HepG2 (cell line): ENCODE data around the gene ROBO2. TPM values are rescaled to one million over a fixed set of nuclear protein-coding genes. Genes with fewer than 3 reads are reported as not detected.
A peak's percentile ranks its signal among the peaks of the same experiment; 100 is the strongest.

Source experiments
- ATAC-seq: fragments of 200-7000 bp; cut with Tn5 transposase; 3 replicates; pipeline ENCODE4 v1.9.1; 2020; ENCODE audit warnings: mild to moderate bottlenecking, moderate library complexity
- BruUV-seq: library from RNA; stranded (reverse); fragments of 400-500 nt; replicated peaks from 2 replicates; lab custom pipeline; 2021; lab: Mats Ljungman, UMichigan
- CTCF ChIA-PET: fragments of 300-600 bp; formaldehyde crosslinking; extraction: SDS; loops from one replicate; lab custom pipeline; 2021; ENCODE audit warnings: low total read pairs, inconsistent platforms, low intra/inter-chr PET ratio; lab: Yijun Ruan, JAX
- POLR2A ChIA-PET: fragments of 350-600 bp; sonication (Branson Sonifier 250); formaldehyde crosslinking; loops from one replicate; lab custom pipeline; 2020; ENCODE audit warnings: antibody characterized with exemption, inconsistent platforms; lab: Yijun Ruan, JAX
- DNase-seq: peaks from one replicate; pipeline ENCODE4 v3.0.0-alpha.2; 2015; ENCODE audit warnings: low spot score
- FAIRE-seq: peaks from 3 replicates; lab custom pipeline; 2011; peaks lifted over from hg19 to GRCh38; lab: Jason Lieb, UNC
- H2AFZ ChIP-seq: one replicate; pipeline ENCODE4 v1.6.1; 2011; ENCODE audit warnings: low read length, inconsistent platforms
- H3K27ac ChIP-seq: fragments of 300-600 bp; 3 replicates; pipeline ENCODE4 v1.8.0; 2011; ENCODE audit warnings: mixed run types, mild to moderate bottlenecking, mixed read lengths, low read length, inconsistent platforms; ENCODE audit not compliant: insufficient read depth; ENCODE audit errors: extremely low read length
- H3K27me3 ChIP-seq, 2 experiments: fragments of 200-600 bp in 1 of 2; 2 replicates in 1 of 2; 3 replicates in 1 of 2; pipeline versions ENCODE4 v1.6.0 to v1.8.0; 2011; ENCODE audit warnings: low read length in 2 of 2, mild to moderate bottlenecking in 2 of 2, moderate library complexity in 2 of 2, inconsistent platforms in 1 of 2; ENCODE audit not compliant: insufficient read depth in 2 of 2, control insufficient read depth in 1 of 2
- H3K36me3 ChIP-seq, 2 experiments: fragments of 200-600 bp in 1 of 2; replicated peaks in 1 of 2; 2 replicates in 1 of 2; 3 replicates in 1 of 2; pipeline versions ENCODE4 v1.5.1 to v1.8.0; 2011; ENCODE audit warnings: low read length in 2 of 2, inconsistent platforms in 1 of 2; ENCODE audit not compliant: insufficient read depth in 2 of 2, control insufficient read depth in 1 of 2
- H3K4me1 ChIP-seq: 2 replicates; pipeline ENCODE4 v1.5.1; 2012; ENCODE audit warnings: low read length, inconsistent platforms; ENCODE audit not compliant: insufficient read depth
- H3K4me2 ChIP-seq: 2 replicates; pipeline ENCODE4 v1.6.0; 2011; ENCODE audit warnings: low read depth, low read length, inconsistent platforms
- H3K4me3 ChIP-seq, 3 experiments: fragments of 200-600 bp in 1 of 3; sonication (generic), shearing (Covaris generic) in 1 of 3; replicated peaks in 1 of 3; 2 replicates each; pipeline ENCODE4 v1.5.1; 2011 to 2016; ENCODE audit warnings: low read length in 3 of 3, inconsistent platforms in 2 of 3, low read depth in 2 of 3, mild to moderate bottlenecking in 2 of 3, control low read depth in 1 of 3, mixed read lengths in 1 of 3; ENCODE audit not compliant: insufficient read depth in 1 of 3
- H3K79me2 ChIP-seq: one replicate; pipeline ENCODE4 v1.6.1; 2011; ENCODE audit warnings: low read length, inconsistent platforms; ENCODE audit not compliant: insufficient read depth
- H3K9ac ChIP-seq: 2 replicates; pipeline ENCODE4 v1.6.0; 2011; ENCODE audit warnings: mild to moderate bottlenecking, low read depth, low read length, inconsistent platforms; ENCODE audit not compliant: insufficient read depth
- H3K9me3 ChIP-seq: 2 replicates; pipeline ENCODE4 v1.5.1; 2012; ENCODE audit warnings: mild to moderate bottlenecking, low read length
- H4K20me1 ChIP-seq: 2 replicates; pipeline ENCODE4 v1.6.0; 2011; ENCODE audit warnings: inconsistent platforms, mild to moderate bottlenecking, low read length, moderate library complexity; ENCODE audit not compliant: insufficient read depth
- FOXJ3 ChIP-seq: sonication (generic); formaldehyde crosslinking; IDR thresholded peaks from 2 replicates; pipeline ENCODE4 v1.4.0; 2020; ENCODE audit warnings: missing genetic modification reagents, mild to moderate bottlenecking, borderline replicate concordance
- ISX ChIP-seq: sonication (generic); formaldehyde crosslinking; conservative IDR thresholded peaks from 2 replicates; pipeline ENCODE4 v1.5.0; 2020; ENCODE audit warnings: missing genetic modification reagents
- KLF16 ChIP-seq, 2 experiments: sonication (generic) in 1 of 2; formaldehyde crosslinking in 1 of 2; IDR thresholded peaks; 2 replicates each; pipeline versions ENCODE4 v1.6.1 to v1.8.0; 2016 to 2023; ENCODE audit warnings: missing genetic modification reagents in 2 of 2, missing compliant biosample characterization in 1 of 2
- POGK ChIP-seq: sonication (generic); formaldehyde crosslinking; conservative IDR thresholded peaks from 2 replicates; pipeline ENCODE4 v1.8.0; 2022; ENCODE audit warnings: mild to moderate bottlenecking, moderate library complexity, missing genetic modification reagents
- POLR2G ChIP-seq: fragments of 200-400 bp; formaldehyde crosslinking; IDR thresholded peaks from 2 replicates; pipeline ENCODE4 v1.6.1; 2018; ENCODE audit warnings: mild to moderate bottlenecking, low read depth, low read length, moderate library complexity
- SUZ12 ChIP-seq: fragments of 150-350 bp; IDR thresholded peaks from 2 replicates; pipeline ENCODE4 v1.6.1; 2014; ENCODE audit warnings: low read depth, low read length
- U2AF2 ChIP-seq: fragments of 200-400 bp; formaldehyde crosslinking; IDR thresholded peaks from 2 replicates; pipeline ENCODE4 v1.6.1; 2017; ENCODE audit warnings: low read depth, mild to moderate bottlenecking, low read length
- ZNF180 ChIP-seq: sonication (generic); formaldehyde crosslinking; IDR thresholded peaks from 2 replicates; pipeline ENCODE4 v1.4.0; 2020; ENCODE audit warnings: low read depth, missing genetic modification reagents, borderline replicate concordance
- ZNF34 ChIP-seq: sonication (generic); formaldehyde crosslinking; IDR thresholded peaks from 2 replicates; pipeline ENCODE4 v1.4.0; 2020; ENCODE audit warnings: mild to moderate bottlenecking, missing genetic modification reagents, borderline replicate concordance
- WGBS: methylation state at CpG from one replicate; pipeline ENCODE4 v1.1.6; 2017; ENCODE audit warnings: low lambda C conversion rate; 5-methylcytosine and 5-hydroxymethylcytosine counted together
- in situ Hi-C: cut with HindIII; loops from 2 replicates; pipeline ENCODE4 v1.10.0; 2017; ENCODE audit warnings: low pct_unique_long_range_greater_than_20kb; ENCODE audit not compliant: extremely low pct_ligation_motif_present
- intact Hi-C: fragments of 100-400 bp; cut with micrococcal nuclease; formaldehyde crosslinking; loops from one replicate; pipeline ENCODE4 v1.10.0; 2022; ENCODE audit not compliant: unreplicated experiment
- polyA plus RNA-seq, 8 experiments: library from polyadenylated mRNA; depleted of rRNA in 3 of 8; stranded (reverse) in 7 of 8; unstranded in 1 of 8; fragments of >200 nt; fragmentation: Illumina TruSeq in 4 of 8; extraction: Trizol in 4 of 8; gene quantifications; 2 replicates each; pipeline versions ENCODE4 v1.2.1 to v1.2.3, GENCODE V29; 2011 to 2016; ENCODE audit warnings: low read depth in 4 of 8, missing spikeins in 1 of 8, mixed read lengths in 1 of 8; ENCODE audit not compliant: insufficient read depth in 1 of 8
- total RNA-seq, 5 experiments: library from RNA; depleted of rRNA; stranded (reverse); fragments of >200 nt; fragmentation: Illumina TruSeq; extraction: Trizol; gene quantifications; 2 replicates each; pipeline ENCODE4 v1.2.3, GENCODE V29; 2016; ENCODE audit warnings: low read depth in 1 of 5
- TF ChIP-seq, protein P1 (sequence below): sonication (generic); formaldehyde crosslinking; IDR thresholded peaks from 2 replicates; pipeline ENCODE4 v1.5.0; 2020; ENCODE audit warnings: missing genetic modification reagents, mild to moderate bottlenecking, borderline replicate concordance
- TF ChIP-seq, protein P2 (sequence below), 2 experiments: fragments of 450-650 bp in 1 of 2; sonication (generic) in 1 of 2; formaldehyde crosslinking; IDR thresholded peaks; 2 replicates each; pipeline versions ENCODE4 v1.5.0 to v1.8.0; 2020 to 2022; ENCODE audit warnings: mild to moderate bottlenecking in 1 of 2, missing genetic modification reagents in 1 of 2
- TF ChIP-seq, protein P3 (sequence below): sonication (generic); formaldehyde crosslinking; IDR thresholded peaks from 2 replicates; pipeline ENCODE4 v1.4.0; 2020; ENCODE audit warnings: mild to moderate bottlenecking, missing genetic modification reagents

ROBO2 gene
- total and polyA plus RNA-seq, 2 of the 13 experiments (the other 11 are each of a cell fraction or from before 2014, with no cell fraction given), result not detected

GRCh38 chr3:77248420-77248819 is 208.5 kb downstream of the ROBO2 start:
- in situ Hi-C loops, result no loop called here
- Histone ChIP-seq H2AFZ (no peak overlapping the region), H3K79me2 (no peaks in the 10 kb centered on the region), H3K4me2 (no peak overlapping the region)
- DNase-seq, result no peak
- intact Hi-C loops, result no loop called here
- no peak for TF ChIP-seq POGK (CRISPR knock-in tag)
- no peak for TF ChIP-seq U2AF2
- TF ChIP-seq, all 625 proteins: peak for 0
- no peaks in the 10 kb centered on the region for H3K36me3 ChIP-seq
- no TSS peak for BruUV-seq
- H3K4me3 ChIP-seq, result no peak overlapping the region
- H3K27me3 ChIP-seq, result no peaks in the 10 kb centered on the region
- H3K9ac ChIP-seq, result no peak overlapping the region
- ATAC-seq (peak; percentile 56), FAIRE-seq (no peak)
- no peaks in the 10 kb centered on the region for H4K20me1 ChIP-seq
- POLR2A ChIA-PET, result no interaction called here
- WGBS, result 71% methylated on average over 16 of the region's 17 CpGs
- CTCF ChIA-PET, result no interaction called here
- no peaks in the 10 kb centered on the region for H3K9me3 ChIP-seq
- H3K27ac ChIP-seq, result no peak overlapping the region
- H3K4me1 ChIP-seq, result no peaks in the 10 kb centered on the region

GRCh38 chr3:77251136-77251535 is 211.2 kb downstream of the ROBO2 start:
- H3K4me2 ChIP-seq, result no peak overlapping the region
- CTCF ChIA-PET, result no interaction called here
- intact Hi-C loops, result no loop called here

More at GRCh38 chr3:77251136-77251535, 211.2 kb downstream of the ROBO2 start:
- Histone ChIP-seq H3K9ac (no peak overlapping the region), H3K4me3 (no peak overlapping the region), H2AFZ (no peak overlapping the region), H3K27me3 (no peaks in the 10 kb centered on the region), H3K79me2 (no peaks in the 10 kb centered on the region), H4K20me1 (no peaks in the 10 kb centered on the region), H3K36me3 (no peaks in the 10 kb centered on the region), H3K4me1 (no peaks in the 10 kb centered on the region), H3K27ac (no peak overlapping the region), H3K9me3 (no peaks in the 10 kb centered on the region)
- no peak for DNase-seq
- no peak for FAIRE-seq
- TF ChIP-seq ZNF34, result no peak
- TF ChIP-seq, protein P1, sequence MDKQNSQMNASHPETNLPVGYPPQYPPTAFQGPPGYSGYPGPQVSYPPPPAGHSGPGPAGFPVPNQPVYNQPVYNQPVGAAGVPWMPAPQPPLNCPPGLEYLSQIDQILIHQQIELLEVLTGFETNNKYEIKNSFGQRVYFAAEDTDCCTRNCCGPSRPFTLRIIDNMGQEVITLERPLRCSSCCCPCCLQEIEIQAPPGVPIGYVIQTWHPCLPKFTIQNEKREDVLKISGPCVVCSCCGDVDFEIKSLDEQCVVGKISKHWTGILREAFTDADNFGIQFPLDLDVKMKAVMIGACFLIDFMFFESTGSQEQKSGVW (CRISPR knock-in tag), result no peak
- TF ChIP-seq, protein P2, sequence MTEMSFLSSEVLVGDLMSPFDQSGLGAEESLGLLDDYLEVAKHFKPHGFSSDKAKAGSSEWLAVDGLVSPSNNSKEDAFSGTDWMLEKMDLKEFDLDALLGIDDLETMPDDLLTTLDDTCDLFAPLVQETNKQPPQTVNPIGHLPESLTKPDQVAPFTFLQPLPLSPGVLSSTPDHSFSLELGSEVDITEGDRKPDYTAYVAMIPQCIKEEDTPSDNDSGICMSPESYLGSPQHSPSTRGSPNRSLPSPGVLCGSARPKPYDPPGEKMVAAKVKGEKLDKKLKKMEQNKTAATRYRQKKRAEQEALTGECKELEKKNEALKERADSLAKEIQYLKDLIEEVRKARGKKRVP (CRISPR knock-in tag; IDR thresholded peaks at IDR 0.05), result no peak
- no peak for TF ChIP-seq FOXJ3
- no peak for TF ChIP-seq ISX (CRISPR knock-in tag)
- TF ChIP-seq, protein P3, sequence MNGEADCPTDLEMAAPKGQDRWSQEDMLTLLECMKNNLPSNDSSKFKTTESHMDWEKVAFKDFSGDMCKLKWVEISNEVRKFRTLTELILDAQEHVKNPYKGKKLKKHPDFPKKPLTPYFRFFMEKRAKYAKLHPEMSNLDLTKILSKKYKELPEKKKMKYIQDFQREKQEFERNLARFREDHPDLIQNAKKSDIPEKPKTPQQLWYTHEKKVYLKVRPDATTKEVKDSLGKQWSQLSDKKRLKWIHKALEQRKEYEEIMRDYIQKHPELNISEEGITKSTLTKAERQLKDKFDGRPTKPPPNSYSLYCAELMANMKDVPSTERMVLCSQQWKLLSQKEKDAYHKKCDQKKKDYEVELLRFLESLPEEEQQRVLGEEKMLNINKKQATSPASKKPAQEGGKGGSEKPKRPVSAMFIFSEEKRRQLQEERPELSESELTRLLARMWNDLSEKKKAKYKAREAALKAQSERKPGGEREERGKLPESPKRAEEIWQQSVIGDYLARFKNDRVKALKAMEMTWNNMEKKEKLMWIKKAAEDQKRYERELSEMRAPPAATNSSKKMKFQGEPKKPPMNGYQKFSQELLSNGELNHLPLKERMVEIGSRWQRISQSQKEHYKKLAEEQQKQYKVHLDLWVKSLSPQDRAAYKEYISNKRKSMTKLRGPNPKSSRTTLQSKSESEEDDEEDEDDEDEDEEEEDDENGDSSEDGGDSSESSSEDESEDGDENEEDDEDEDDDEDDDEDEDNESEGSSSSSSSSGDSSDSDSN (CRISPR knock-in tag), result no peak
- TF ChIP-seq ZNF180, result no peak
- no peak for TF ChIP-seq KLF16 (CRISPR knock-in tag; IDR thresholded peaks at IDR 0.05)
- no peak for TF ChIP-seq SUZ12
- TF ChIP-seq POLR2G, result no peak
- 50% methylated on average over 3 of the region's 7 CpGs for WGBS
- no TSS peak for BruUV-seq
- in situ Hi-C loops, result loop anchor here (5.0 to 10.0 kb wide), 2 partner anchors 214 to 566 kb away; no protein-coding TSS in a partner anchor
- no peak for ATAC-seq
- POLR2A ChIA-PET, result no interaction called here
